Right renal pelvis (tissue), 4 donors: ENCODE measurements around the gene TOM1. TPM values are rescaled to one million over a fixed set of nuclear protein-coding genes. Genes with fewer than 3 reads are reported as not detected.

ENCODE experiments used
- DNase-seq, 4 donors: peaks; one replicate each; pipeline ENCODE4 v3.0.0-alpha.2; 2013; ENCODE audit warnings: low read depth in 4 of 4, low spot score in 3 of 4, missing footprints in 1 of 4
- polyA plus RNA-seq, 4 donors: library from polyadenylated mRNA; unstranded; fragments of 120-200 nt; gene quantifications; one replicate each; pipeline ENCODE4 v1.2.1, GENCODE V29; 2013; ENCODE audit not compliant: insufficient read length in 4 of 4

The TOM1 gene
- polyA plus RNA-seq = 10 to 100 TPM; 33.0 to 45.8 (median 38.7) TPM

- DNase-seq = peak; percentile 99
Observed at GRCh38 chr22:35299673-35300499, at the start of gene TOM1. Gene TOM1, plus strand, starts transcription at chr22:35299894. Its CDS starts 35 bp downstream, at chr22:35299929.

DNA sequence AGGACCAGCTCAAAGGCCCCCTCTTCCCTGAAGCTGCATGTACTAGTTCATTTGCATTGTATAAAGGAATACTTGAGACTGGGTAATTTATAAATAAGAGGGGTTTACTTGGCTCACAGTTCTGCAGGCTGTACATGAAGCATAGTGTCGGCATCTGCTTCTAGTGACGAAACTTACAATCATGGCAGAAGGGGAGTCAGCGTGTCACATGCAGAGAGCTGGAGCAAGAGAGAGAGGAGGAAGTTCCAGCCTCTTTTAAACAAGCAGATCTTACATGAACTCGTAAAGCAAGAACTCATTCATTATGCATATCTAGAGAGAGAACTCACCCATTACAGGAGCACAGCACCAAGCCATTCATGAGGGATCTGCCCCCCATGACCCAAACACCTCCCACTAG is 49.5 kb upstream of the TOM1 start:
- no peak for DNase-seq

GRCh38 chr22:35253946-35254345 is 45.7 kb upstream of the TOM1 start:
- DNase-seq = no peak

- DNase-seq = no peak
Observed at GRCh38 chr22:35257002-35257320, 42.7 kb upstream of the TOM1 start.

GRCh38 chr22:35257321-35258190 is 42.1 kb upstream of the TOM1 start, which contains the start of gene HMGXB4:
Gene HMGXB4, plus strand, starts transcription at chr22:35257493. Its CDS starts 4,898 bp downstream, at chr22:35262391.
- peak; percentile 76 to 86 (median 82) for DNase-seq

- peak in 3 of 4 donors; percentile 10 to 18 (median 12) for DNase-seq
Observed at GRCh38 chr22:35258191-35258988, 41.3 kb upstream of the TOM1 start.

DNA sequence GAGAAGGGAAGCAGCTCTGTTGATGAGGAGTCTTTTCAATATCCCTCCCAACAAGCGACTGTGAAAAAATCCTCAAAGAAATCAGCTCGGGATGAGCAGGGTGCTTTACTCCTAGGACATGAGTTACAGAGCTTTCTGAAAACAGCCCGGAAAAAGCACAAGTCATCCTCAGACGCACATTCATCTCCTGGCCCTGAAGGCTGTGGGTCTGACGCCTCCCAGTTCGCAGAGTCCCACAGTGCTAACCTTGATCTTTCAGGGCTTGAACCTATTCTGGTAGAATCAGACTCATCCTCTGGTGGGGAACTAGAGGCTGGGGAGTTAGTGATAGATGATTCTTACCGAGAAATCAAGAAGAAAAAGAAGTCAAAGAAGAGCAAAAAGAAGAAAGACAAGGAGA is 34.7 kb upstream of the TOM1 start:
- no peak for DNase-seq

GRCh38 chr22:35266277-35266676 is 33.4 kb upstream of the TOM1 start:
- DNase-seq = no peak

GRCh38 chr22:35269630-35270029 is 30.1 kb upstream of the TOM1 start:
- no peak for DNase-seq

DNA sequence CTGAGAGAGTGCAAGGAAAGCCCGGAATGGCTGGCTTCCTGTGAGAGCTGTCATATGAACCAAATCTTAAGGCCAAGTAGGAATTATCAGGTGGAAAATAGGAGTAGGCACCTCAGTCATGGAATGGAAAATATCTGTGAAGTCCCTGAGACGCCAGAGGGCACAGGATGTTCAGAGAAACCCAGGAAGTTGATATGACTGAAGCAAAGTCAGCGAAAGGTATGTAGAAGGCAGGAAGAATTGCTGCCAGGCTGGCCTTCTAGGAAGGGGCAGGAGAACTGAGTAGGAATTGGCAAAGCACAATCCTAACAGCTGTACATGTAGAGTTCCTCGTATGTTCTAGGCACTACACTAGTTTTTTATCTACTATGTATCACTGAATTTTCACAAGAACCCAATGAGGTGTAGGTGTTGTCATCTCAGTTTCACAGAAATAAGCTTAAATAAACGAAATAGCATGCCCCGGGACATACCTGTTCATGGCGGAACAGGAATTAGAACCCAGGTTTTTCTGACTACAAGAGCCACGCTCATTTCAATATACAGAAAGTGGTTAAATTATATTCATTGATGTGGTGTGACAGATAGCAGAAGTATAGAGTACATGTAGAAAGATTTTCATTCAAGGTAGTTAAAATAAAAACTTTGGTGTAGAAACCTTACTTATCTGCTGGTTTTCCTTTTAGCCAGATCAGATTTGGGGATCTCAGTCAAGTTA is 25.4 kb upstream of the TOM1 start:
- no peak for DNase-seq

- DNase-seq = no peak
Observed at GRCh38 chr22:35275580-35275979, 24.1 kb upstream of the TOM1 start.

DNA sequence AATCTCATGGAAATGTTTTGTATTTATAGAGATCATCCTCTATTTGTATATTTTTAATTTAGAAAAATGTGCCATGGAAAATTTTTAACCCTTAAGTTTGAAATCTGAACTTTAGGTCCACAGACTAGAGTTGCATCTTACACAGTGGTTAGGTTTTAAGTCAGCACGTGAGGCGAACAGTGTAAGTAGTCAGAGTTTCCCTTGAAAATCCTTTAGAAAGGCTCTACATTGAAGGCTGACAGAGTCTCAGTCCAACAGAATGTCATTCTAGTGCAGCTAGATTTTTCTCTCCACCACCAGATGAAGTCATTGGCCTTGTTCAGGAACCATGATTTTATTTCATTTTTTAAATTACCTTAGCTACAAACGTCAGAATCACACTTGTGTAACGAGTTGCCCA is 23.7 kb upstream of the TOM1 start:
- no peak for DNase-seq

GRCh38 chr22:35288116-35288515 is 11.6 kb upstream of the TOM1 start:
- DNase-seq = no peak

- no peak for DNase-seq
Observed at GRCh38 chr22:35292786-35293185, 6.9 kb upstream of the TOM1 start.

GRCh38 chr22:35296051-35296450 is 3.6 kb upstream of the TOM1 start:
- DNase-seq = no peak

DNA sequence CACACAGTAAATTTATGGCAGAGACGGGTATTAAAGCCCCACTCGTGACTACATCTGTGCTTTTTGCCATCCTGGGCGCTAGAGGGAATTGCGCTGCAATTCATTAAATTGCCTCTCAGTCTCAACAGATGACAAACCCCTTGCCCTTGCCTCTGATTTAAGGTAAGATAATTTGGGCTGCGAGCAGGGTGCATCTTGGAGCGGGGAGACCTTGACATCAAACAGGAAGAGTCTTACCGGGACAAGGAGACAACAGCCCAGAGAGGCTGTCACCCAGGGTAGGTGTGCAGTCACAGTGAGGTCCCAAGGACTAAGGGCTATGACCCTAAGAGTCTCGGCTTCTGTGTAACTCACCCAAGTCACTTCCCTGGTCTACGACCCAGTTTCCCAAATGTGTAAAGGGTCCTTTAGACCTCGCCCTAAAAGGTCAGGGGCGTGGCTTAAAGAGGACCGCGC is 449 bp upstream of the TOM1 start:
- DNase-seq = no peak

GRCh38 chr22:35301372-35301874 is 1.7 kb downstream of the TOM1 start:
- DNase-seq = no peak

DNA sequence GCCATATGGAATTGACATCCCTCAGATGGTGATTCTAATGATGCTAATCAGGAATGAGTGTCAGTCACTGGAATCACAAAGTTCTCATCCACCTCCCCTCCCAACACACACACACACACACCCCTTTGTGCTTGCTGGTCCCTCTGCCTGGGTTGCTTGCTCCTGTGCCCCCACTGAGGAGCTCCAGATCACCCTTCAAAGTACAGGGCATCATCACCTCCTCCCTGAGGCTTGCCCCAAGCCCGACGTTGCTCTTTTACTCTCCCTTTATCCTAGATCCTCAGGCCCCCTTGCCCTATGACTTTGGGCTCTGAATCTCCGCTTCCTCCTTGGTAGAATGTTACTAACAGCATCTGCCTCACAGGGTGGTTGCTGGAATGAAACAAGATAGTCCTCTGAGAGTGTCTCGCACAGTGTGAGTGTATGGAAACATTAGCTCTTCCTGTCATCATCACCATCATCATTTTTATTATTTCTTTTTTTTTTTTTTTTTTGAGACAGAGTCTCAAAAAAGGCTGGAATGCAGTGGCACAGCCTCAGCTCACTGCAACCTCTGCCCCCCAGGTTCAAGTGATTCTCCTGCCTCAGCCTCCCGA is 3.4 kb downstream of the TOM1 start:
- DNase-seq = no peak

DNA sequence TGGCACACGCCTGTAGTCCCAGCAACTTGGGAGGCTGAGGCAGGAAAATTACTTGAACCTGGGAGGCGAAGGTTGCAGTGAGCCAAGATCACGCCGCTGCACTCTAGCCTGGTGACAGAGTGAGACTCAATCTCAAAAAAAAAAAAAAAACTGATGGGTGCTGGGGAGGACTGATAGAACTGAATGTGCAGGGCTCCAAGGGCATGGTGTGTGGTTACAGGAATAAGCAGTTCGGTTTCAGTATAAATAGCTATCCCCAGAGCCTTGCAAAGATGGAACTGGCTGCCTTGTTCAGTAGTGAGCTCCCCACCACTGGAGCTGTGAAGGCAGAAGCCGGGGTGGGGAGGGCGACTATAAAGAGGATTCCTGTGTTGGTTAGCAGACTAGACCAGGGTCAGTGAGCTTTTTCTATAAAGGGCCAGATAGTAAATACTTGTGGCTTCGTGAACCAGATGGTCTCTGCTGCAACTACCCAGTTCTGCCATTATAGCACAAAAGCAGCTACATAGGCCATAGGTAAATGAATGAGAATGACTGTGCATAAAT is 5.9 kb downstream of the TOM1 start:
- no peak for DNase-seq
